Measurements from ENCODE around the gene CPLX1.
"Not testable (repeated sequence)": the region's sequence is repeated elsewhere in the genome, so short reads cannot be mapped to it uniquely, and the experiment has no call there.

The CPLX1 gene

DNA sequence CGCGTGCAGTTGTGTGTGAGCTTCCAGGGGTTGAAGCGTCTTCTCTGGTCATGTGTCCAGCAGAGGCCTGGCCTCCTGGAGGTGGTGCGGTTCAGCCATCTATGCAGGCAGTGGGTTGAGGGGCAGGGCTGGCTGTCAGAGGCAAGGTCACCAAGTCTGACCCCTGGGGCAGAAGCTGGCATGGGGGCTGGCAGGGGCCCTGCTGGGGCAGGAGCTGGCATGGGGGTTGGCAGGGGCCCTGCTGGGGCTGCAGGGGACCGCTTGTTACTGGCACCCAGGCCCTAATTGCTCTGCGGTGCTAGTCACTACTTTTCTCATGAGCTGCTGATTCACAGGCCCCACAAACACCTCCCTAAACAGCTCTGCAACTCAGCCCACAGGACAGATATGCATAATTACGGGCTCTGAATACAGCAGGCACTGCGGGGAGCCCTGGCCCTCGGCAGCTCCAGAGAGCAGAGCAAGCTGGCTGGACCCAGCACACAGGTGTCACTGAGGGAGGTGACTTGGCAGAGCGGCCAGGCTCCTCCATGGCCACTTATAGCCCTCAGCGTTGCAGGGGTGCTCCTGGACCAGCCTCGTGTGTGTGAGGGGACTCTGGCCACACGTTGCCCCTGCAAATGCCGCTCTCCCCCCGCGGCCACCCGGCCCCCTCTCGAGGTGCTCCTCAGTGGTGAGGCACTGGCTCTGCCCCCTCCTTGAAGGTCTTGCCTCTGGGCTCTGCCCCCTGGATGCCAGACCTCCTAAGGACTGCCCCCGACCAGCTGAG lies 32.7 kb downstream of the CPLX1 start:
- DNase-seq (ENCODE audit: low read depth in 2 of 2, low spot score in 1 of 2), result no peak

DNA sequence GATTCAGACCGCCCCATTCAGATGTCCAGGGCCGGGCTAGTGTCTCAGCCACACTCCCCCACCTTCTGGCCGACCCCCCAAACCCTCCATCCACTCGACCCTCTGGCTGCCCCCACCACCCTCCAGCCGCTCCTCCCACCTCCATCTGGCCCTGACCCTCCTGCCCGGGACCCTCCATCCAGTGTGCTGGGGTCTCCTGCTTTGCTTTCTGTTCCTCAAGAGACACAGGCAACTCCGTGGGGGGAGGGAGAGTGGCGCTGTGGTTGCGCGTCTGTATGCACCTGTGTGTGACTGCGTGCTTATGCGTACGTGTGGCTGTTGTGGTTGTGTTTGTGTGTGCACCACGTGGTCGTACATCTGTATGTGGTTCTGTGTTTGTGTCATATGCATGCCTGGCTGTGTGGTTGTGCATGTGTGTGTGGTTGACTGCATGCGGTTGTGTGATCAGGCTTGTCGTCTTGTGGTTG lies 33.3 kb downstream of the CPLX1 start:
- no peak for DNase-seq (ENCODE audit: low read depth in 2 of 2, low spot score in 1 of 2)

DNA sequence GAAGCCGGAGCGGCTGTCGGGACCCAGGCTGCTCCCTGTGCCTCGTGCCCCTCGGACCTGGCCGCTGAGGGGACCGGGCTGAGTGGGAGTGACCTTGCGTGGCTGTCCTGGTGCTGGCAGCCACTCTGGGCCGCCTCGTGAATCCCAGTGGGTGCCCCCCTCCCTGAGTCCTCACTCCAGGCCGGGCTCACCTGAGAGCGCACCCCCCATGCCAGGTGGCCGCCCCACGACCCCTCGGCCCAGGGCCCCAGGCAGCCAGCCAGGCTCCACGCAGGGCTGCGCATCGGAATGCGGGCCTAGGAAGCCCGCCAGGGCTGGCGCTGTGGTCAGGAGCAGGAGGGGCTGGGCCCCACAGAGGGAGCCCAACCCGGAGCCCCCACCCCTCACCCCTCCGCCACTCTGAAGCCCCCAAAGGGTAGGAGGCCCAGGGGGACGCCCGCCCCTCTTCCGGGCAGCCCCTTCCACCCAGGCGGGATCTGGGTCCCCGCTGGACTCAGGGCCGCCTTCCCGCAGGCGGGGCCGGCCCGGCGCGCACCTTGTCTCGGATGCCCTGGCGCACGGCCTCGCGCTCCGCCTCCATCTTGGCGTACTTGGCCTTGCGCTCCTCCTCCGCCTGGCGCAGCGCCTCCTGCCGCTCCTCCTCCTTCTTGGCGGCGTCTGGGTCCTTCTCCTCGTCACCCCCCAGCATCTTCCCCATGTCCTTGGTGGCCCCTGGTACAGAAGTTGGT lies 33.9 kb downstream of the CPLX1 start:
- DNase-seq (ENCODE audit: low read depth in 2 of 2, low spot score in 1 of 2), result no peak

DNA sequence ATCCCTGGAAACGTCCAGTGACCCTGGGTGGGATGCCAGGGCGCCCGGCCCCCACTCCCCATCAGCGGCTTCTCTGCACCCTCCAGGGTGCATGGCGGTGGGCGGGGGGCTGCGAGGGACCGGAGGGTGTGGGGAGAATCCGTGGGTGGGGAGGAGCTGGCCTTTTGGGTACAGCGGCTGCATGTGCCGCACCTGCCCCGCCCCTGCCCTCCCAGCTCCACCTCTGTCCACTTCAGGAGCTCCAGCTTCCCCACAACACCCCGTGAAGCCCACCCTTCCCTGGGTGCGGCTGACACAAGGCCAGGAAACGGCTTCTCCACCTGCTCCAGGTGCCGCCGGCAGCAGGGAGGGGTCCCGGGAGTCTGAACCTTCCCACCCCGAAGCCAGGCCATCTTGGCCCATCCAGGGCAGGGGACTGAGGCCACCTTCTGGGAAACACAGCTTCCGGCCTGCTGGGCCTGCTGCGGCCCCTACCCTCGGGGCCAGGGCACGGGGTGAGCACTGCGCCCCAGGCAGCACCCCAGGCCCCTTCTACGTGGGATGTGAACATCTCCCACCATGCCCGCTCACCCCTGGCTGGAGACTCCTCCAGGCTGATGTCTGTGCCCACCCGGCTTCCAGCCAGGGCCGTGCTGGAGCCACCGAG lies 34.6 kb downstream of the CPLX1 start:
- no peak for DNase-seq (ENCODE audit: low read depth in 2 of 2, low spot score in 1 of 2)

DNA sequence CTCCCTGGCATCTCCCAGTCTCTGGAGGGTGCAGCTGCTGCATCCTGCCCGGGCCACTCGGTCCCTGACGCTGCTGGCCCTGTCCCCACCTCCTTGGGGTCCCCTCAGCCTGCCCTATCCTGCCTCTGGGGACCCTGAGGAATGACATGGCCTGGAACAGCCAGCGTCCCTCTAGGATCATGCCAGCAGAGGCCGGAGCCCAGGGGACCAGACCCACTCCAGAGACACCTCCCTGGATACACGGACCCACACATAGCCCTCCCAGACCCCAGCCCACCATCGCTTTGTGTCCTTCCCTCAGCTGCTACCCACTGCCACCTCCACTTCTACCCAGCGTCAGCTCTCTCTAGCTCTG lies 35.5 kb downstream of the CPLX1 start:
- DNase-seq (ENCODE audit: low read depth in 2 of 2, low spot score in 1 of 2), result no peak

DNA sequence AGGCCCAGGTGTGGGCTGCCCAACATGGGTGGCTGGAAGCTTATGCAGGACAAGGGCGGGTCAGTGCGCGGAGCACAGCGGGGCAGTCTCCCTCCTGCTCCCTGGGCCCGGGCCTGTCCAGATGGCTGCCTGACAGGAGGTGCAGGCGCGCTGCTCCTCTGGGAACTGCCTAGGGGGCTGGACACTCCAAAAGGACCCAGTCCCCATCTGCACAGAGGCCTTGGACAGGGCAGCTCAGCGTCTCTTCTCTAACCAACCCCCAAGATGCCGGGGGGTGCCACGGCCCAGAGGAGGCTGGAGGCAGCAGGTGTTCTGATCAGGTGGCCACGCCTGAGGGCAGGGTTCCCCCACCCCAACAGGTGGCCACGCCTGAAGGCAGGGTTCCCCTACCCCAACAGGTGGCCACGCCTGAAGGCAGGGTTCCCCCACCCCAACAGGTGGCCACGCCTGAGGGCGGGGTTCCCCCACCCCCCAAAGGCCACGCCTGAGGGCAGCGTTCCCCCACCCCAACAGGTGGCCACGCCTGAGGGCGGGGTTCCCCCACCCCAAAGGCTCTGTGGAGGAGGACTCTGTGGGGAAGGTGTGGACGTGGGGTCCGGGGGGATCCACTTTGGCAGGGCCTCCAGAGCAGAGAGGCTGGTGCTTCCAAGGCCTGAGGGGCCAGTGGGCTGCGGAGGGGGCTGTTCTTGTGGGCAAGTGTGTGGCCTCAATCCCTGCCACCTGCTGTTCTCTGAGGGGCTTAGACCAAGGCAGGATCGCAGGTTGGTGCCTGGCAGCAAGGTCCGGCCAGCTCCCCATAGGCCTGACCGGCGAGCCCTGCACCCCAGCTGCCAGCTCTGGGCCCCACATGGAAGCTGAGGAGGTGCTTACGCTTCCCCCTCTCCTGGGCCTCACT lies 36.1 kb downstream of the CPLX1 start:
- no peak for DNase-seq (ENCODE audit: low read depth in 2 of 2, low spot score in 1 of 2)

DNA sequence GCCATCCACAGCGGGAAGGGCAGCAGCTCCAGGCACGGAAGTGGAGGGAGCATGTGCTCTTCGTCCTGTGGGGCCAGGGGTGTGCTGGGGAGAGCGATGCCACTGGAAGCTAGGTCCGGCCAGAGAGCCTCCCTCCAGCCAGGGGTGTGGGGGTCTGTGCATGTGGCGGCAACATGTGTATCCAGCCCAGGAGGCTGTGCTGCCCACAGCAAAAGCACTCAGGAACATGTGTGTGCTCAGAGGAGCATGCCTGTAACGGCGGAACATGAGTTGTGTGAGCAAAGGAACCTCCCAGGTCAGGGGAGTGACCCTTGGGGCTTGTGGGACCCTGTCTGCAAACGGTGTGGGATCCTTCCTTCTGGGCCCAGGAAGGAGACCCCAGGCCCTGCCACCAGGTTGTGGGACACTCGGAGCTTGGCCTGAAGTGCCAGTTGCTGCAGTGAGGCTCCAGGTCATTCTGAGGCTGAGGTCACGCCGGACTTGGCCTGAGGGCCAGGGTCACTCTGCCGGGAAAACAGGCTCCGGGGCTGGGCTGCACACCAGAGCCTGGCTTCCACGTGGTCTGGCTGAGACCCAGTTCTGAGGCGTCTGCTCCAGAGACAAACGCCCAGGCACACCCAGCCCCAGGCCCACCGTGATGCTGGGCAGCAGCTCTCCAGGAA lies 37.2 kb downstream of the CPLX1 start:
- DNase-seq (ENCODE audit: low read depth in 2 of 2, low spot score in 1 of 2), result no peak

DNA sequence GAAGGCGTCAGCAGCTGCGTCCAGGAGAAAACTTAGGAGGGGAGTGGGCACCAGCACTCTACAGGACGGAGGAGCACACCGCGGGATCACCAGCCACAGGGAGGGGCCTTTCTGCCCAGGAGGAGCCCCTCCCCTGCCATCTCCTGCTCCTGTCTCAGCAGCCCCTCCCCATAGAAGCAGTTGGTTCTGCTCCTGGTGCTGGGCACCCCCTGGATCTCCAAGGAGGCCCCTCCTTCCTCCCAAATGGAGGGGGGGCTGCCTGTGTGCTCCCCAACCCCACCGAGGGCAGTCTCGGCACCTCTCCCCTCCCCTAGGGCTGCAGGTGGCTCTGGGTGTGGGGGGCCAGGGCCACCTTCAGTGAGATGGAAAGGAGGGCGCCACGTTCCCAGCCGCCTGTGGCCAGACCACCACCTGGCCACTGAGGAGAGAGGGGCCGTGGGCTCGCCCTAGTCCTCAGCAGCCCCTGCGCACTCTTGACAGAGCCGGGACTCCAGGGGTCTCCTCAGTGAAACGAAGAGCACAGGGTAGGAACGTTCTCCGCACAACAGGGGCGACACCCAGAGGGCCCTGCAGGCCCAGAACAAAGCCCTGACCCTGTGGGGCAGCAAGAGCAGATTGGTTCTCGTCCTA lies 37.8 kb downstream of the CPLX1 start:
- DNase-seq (ENCODE audit: low read depth in 2 of 2, low spot score in 1 of 2), result no peak

DNA sequence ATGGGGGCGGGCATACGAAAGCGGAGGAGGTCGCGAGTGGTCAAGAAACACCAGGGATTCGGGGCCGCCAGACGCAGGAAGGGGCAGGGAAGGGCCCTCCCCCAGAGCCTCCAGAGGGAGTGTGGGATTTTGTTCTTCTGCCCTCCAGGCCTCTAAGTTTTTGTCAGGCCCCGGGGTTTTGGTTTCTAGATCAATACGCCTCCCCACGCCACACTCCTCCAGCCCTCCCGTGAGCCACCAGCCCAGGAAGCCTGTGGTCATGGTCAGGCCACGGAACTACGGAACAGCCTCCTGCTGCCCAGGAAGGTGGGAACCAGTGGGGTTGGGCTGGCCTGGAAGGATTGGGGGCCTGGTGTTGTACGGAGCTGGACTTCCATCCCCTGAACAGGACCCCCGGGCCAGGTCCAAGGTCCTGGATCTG lies 38.4 kb downstream of the CPLX1 start:
- DNase-seq (ENCODE audit: low read depth in 2 of 2, low spot score in 1 of 2), result no peak

DNA sequence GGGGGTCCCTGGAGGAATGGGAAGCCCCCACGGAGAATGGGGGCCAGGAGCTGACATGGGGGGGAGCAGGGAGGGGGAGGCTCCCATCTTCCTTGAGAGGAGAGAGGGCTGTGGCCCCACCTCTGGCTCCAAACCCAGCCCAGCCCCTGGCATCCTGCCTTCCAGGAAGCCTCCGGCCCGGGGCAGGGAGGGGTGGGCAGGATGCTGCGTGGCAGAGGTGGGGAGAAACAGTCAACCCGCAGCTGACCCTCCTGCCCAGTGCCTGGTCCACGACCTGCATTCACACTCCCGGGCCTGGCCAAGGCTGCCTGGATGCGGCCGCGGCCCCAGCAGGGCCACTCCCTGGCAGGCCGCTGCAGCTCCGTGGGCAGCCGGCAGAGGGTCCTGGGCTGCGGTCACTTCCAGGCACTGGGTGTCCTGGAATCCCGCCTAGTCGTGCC lies 39.0 kb downstream of the CPLX1 start:
- no peak for DNase-seq (ENCODE audit: low read depth in 2 of 2, low spot score in 1 of 2)

DNA sequence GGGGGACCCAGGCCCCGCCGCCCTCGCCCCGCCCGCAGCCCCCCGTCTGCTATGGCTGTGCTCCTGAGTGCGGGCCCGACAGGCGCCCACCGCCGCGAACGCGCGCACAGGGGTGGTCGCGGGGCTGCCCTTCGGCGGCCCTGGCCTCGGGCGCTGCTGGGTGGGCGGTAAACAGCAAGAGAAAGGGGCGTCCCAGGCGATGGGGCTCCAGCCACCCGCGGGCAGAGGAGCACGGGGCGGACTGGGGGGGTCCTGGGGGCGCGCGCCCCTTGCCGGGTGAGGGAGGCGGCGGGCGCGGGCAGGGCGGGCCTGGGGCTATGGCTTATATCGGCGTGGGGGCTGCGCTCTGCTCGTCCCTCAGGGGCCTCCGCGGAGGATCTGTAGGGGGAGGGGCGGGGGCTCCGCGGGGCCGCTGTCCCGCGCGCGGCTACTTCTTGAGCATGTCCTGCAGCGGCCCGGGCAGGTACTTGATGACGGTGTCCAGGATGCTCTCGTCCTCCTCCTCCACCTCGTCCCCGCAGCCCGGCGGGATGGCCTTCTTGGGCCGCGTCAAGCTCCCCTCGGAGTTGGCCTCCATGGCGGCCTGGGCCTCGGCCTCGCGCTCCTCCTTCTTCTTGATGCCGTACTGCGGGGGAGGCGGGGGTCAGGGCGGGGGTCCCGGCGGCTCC lies 39.7 kb downstream of the CPLX1 start:
- DNase-seq (ENCODE audit: low read depth in 2 of 2, low spot score in 1 of 2), result no peak

DNA sequence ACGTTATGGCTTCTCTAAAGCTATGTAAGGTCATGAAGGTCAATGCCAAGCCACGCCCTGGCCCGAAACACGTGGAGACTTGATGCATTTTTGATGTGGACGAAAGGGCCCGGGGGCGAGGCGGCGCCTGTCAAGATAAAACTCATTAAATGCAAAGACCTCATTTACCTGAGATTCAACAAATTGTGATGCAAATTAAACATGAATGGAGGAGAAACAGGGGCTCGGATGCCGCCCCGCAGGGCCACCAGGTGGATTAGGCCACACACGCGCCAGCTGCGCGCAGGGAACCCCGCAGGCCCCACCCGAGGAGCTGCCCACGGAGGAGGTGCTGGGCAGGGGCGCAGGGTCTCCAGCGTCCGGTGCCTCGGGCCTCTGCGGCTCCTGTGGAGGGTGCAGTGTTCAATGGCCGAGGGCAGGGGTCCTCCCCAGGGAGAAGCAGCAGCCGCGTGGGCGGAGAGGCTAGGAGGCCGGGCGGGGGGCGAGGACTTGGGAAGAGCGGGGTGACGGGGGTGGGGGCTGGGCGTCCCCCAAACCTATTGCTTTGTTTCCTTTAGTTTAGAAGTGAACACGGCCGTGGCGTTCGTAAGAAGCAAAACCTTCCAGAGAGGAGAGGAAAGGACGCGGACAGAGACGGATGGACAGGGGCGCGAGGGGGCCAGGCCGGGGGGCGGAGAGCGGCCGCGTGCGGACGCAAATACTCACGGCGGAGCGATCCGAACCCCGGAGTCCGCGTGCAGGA lies 40.4 kb downstream of the CPLX1 start:
- no peak for DNase-seq (ENCODE audit: low read depth in 2 of 2, low spot score in 1 of 2)

DNA sequence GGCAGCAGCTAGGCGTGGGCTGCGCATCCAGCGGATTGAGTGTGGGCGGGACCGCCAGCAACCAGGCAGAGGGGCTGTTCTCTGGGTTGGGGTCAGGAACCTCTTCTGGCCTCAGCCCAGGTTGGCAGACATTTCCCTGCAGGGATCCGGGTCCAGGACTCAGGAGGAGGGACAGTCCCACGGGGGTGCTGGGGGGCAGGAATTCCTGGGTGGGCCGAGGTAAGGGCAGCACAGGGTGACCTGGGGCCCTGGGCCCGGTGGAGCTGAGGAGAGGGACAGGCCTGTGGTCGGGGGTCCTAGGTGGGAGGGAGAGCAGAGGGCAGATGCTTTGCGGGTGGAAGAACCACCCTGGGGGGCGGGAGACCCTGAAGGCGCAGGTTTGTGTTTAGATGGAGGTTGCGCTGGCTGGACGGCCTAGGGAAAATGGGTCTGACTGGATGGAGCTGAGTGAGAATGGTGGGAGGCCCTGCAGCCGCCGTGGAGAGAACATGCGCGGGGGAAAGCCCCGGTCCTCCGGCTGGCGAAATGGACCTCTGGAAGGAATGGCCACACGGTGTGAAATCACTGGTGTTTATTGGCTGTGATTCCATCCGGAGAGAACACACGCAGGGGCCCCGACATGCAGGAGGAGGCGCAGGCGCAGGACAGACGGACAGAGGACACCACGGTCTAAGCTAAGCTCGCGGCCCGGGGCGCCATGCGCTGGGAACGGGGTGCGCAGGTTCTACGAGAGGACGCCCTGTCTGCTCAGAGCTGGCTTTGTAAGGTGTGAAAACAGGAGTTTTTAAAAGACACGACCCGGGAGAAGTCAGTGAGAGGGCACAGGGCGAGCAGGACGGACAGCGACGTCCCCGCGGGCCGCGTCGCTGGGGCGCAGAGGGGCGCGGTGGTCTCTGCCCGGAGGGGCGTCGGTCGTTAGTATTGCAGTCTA lies 41.3 kb downstream of the CPLX1 start:
- no peak for DNase-seq (ENCODE audit: low read depth in 2 of 2, low spot score in 1 of 2)

DNA sequence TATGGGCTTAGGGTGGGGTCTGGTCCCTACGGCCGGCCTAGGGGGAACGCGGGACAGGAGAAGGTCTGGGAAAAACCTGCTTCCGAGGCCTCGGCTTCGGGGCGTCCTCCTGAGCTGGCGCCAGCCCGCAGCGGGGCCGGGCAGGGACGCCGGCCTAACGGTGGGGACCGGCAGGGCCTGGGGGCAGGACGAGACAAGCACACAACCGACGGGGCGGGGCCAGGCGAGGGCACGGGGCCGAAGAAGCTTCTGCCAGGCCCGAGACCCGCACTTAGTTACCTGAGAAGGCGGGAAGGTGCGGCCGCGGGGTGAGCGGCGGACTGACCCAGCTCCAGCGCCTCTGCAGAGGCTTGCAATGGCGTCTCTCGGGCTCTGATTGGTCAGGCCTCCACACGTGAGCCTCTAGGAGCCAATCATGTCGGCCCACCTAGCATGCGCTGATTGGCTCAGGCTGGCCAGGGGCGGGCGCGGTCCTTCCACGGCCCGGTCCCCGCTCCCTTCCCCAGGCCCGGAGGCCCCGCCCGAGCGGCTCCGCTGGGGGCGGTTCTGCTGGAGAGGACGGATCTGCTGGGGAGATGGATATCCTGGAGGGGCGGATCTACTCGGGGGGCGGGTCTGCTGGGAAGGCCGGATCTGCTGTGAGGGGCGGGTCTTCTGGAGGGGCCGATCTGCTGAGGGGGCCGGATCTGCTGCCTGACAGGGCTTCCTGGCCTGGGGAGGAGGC lies 44.3 kb downstream of the CPLX1 start:
- DNase-seq (ENCODE audit: low read depth in 2 of 2, low spot score in 1 of 2), result peak; percentile 94 to 95

DNA sequence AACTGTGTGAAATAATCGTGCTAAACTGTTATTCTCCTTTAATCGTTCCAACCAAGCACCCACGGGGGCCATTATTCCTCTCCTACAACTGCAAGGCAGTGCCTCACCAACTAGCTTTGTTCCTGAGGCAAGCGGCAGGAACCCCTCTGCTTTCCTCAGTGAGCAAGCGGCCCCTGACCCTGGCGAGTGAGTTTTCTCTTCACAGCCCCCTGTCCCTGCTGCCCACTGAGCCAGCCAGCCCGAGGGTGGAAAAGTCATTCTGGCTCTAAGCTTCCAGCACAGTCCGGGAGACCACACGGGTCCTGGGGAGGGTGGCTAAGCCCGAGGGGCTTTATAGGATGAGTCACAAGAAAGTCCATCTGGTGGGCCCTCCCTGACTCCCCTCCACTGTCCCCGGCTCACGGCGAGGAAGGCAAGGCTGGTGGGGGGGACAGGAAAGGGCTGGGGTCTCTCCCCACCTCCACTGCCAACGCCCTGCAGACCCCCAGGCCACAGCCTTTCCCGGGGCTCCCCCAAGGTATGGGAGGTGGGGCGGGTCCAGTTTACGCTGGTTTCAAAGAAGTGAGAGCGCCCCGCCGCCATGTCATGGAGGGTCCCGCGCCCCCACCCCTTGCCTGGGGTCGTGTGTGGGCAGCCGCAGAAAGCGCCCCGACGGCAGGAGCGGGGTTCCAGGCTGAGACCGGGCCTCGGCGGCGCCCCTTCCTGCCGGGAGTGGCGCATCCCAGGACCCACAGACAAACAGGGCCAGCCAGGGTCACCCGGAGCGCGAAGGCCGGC lies 45.0 kb downstream of the CPLX1 start:
- no peak for DNase-seq (ENCODE audit: low read depth in 2 of 2, low spot score in 1 of 2)

DNA sequence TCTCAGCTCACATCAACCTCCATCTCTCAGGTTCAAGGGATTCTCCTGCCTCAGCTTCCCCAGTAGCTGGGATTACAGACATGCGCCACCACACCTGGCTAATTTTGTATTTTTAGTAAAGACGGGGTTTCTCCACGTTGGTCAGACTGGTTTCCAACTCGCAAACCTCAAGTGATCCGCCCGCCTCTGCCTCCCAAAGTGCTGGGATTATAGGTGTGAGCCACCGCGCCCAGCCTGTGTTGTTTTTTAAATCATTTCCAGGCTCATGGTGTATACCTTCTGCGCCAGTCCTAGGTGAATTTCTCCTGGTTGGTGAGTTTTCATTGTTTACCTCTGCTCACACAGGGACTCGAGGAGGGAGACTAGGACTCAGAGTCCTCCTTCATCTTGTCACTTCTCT lies 45.7 kb downstream of the CPLX1 start:
- DNase-seq (ENCODE audit: low read depth in 2 of 2, low spot score in 1 of 2), result not testable (repeated sequence)
